Right lobe of liver (tissue), 6 donors: ENCODE results near the gene GDPD5. TPM values are rescaled to one million over a fixed set of nuclear protein-coding genes. Genes with fewer than 3 reads are reported as not detected.

ENCODE experiments used
- ATAC-seq, 4 donors: fragments of 200-7000 bp; cut with Tn5 transposase; one replicate each; pipeline ENCODE4 v1.9.1; 2020; ENCODE audit warnings: mild to moderate bottlenecking in 4 of 4, moderate library complexity in 4 of 4
- DNase-seq, 3 donors: peaks; one replicate each; pipeline ENCODE4 v3.0.0-alpha.2; 2020
- H3K27ac ChIP-seq, 3 donors: fragments of 200-600 bp; one replicate each; pipeline ENCODE4 v1.8.0; 2022
- H3K27me3 ChIP-seq, 2 donors: fragments of 200-600 bp; one replicate each; pipeline ENCODE4 v1.8.0; 2022
- H3K36me3 ChIP-seq, 4 donors: fragments of 200-600 bp; sonication (generic) in 1 of 4; one replicate each; pipeline versions ENCODE4 v1.5.1 to v1.8.0; 2017 to 2022; ENCODE audit warnings: control low read depth in 1 of 4
- H3K4me1 ChIP-seq, 4 donors: fragments of 200-600 bp; sonication (generic) in 1 of 4; one replicate each; pipeline versions ENCODE4 v1.5.1 to v1.8.0; 2017 to 2022; ENCODE audit warnings: control low read depth in 1 of 4
- H3K4me3 ChIP-seq, 3 donors: fragments of 200-600 bp; one replicate each; pipeline ENCODE4 v1.8.0; 2022
- H3K9me3 ChIP-seq, 4 donors: fragments of 200-600 bp; sonication (generic) in 1 of 4; one replicate each; pipeline versions ENCODE4 v1.5.1 to v1.8.0; 2017 to 2022; ENCODE audit warnings: control low read depth in 1 of 4
- POLR2A ChIP-seq: fragments of 450-650 bp; IDR thresholded peaks from one replicate; pipeline ENCODE4 v1.6.1; 2017; ENCODE audit warnings: antibody characterized with exemption, mild to moderate bottlenecking
- WGBS: methylation state at CpG from one replicate; pipeline ENCODE4 v1.1.6; 2018; ENCODE audit warnings: low coverage, low lambda C conversion rate; ENCODE audit not compliant: insufficient coverage; ENCODE audit errors: missing lambda C conversion rate; 5-methylcytosine and 5-hydroxymethylcytosine counted together
- intact Hi-C, 2 donors: fragments of 100-400 bp; cut with DNase I; formaldehyde crosslinking; loops; one replicate each; pipeline versions ENCODE4 v1.11.2 to v1.14.1; 2022
- total RNA-seq, 6 experiments: library from RNA; depleted of rRNA in 2 of 6; stranded (reverse); fragments of >200 nt in 2 of 6; fragmentation: NEBNext Ultra II Directional in 3 of 6; extraction: Animal tissue kit (Norgen Biotek cat#: 25700) in 3 of 6; gene quantifications; one replicate each; pipeline versions ENCODE4 v1.1.0 to v1.2.4, GENCODE V29; 2016 to 2023
- TF ChIP-seq, protein P1 (sequence below), 4 donors: fragments of 200-600 bp in 3 of 4; fragments of 450-650 bp in 1 of 4; IDR thresholded peaks; one replicate each; pipeline versions ENCODE4 v1.5.1 to v1.8.0; 2016 to 2022; ENCODE audit warnings: antibody characterized with exemption in 4 of 4, mild to moderate bottlenecking in 2 of 4
- donor health status: DM: no; HTN: yes; CAD: no.
- donor health status: DM: no; HTN: no; CAD: no.
- donor health status: DM: no; HTN: no; CAD: no.
- donor health status: DM: no; HTN: yes; CAD: no.
- donor health status: DM: no; HTN: yes; CAD: no.

Gene GDPD5
- total RNA-seq, 6 experiments from 2014 or later: 2.0 to 10.7 (median 4.1) TPM

DNA sequence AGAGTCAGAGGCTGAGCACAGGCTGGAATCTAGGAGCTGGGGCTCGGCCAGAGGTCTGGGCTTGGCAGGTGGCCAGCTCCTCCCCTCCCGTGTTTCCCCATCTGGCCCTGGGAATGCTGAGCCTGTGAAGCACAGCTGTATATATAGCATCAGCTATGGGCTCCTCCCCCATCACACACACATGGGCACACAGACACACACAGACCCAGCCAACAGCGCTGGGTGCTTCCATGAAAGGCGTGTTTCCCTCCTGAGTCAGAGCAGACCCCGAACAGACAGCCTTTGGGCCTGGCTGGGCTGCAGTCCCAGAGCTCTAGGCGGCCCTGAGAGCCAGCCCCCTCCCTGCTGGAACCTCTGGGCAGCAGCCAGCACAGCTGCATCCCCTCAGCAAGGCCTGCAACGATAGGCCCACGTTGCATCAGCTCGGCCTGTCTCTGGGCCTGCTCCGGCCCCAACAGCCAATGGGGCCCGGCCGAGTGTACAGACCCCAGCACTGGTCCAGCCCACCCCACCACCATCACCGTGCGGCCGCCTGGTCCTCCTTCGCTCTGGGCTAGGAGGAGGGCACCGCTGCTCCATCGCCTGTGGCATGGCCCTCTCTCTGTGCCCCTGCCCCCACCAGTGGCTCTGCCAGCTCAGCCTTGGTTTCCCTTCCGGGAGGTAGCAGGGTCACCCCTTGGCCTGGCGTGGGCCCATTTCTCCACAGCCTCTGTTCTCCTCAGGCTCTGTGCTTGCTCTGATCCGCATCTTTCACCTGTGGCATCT is 28.7 kb upstream of the GDPD5 start:
- peak; percentile 51 to 76 (median 68) for ATAC-seq
- no peaks in the 10 kb centered on the region for H3K27me3 ChIP-seq
- H3K4me3 ChIP-seq: no peak overlapping the region
- intact Hi-C loops: no loop called here
- no peaks in the 10 kb centered on the region for H3K36me3 ChIP-seq
- TF ChIP-seq, protein P1, sequence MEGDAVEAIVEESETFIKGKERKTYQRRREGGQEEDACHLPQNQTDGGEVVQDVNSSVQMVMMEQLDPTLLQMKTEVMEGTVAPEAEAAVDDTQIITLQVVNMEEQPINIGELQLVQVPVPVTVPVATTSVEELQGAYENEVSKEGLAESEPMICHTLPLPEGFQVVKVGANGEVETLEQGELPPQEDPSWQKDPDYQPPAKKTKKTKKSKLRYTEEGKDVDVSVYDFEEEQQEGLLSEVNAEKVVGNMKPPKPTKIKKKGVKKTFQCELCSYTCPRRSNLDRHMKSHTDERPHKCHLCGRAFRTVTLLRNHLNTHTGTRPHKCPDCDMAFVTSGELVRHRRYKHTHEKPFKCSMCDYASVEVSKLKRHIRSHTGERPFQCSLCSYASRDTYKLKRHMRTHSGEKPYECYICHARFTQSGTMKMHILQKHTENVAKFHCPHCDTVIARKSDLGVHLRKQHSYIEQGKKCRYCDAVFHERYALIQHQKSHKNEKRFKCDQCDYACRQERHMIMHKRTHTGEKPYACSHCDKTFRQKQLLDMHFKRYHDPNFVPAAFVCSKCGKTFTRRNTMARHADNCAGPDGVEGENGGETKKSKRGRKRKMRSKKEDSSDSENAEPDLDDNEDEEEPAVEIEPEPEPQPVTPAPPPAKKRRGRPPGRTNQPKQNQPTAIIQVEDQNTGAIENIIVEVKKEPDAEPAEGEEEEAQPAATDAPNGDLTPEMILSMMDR (IDR thresholded peaks at IDR 0.05): no peak
- peak; percentile 30 for TF ChIP-seq POLR2A
- 55% methylated on average over 2 of the region's 21 CpGs for whole genome bisulfite sequencing
- H3K4me1 ChIP-seq: no peaks in the 10 kb centered on the region
- H3K27ac ChIP-seq: peak overlapping the region in 1 of 3 donors; percentile 54
- DNase-seq: peak; percentile 65 to 76 (median 66)
- no peaks in the 10 kb centered on the region for H3K9me3 ChIP-seq

DNA sequence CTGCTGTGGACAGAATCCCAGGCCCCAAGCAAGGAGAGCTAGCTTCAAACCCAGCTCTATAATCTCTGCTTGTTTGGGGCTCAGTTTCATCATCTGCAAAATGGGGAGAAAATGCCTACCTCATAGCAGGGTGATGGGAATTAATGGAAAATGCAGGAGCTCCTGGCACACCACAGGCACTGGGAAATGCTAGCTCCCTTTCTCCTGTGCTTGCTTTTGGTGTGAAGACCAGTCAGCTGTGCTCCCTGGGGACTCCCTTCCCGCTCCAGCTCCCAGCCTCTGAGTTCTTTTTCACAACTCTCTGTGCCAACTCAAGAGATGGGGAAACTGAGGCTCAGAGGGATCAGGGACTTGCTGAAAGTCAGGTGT is 28.1 kb upstream of the GDPD5 start:
- intact Hi-C loops: no loop called here
- no peak overlapping the region for H3K27ac ChIP-seq
- TF ChIP-seq POLR2A: no peak
- no peaks in the 10 kb centered on the region for H3K4me1 ChIP-seq
- no peaks in the 10 kb centered on the region for H3K27me3 ChIP-seq
- no peaks in the 10 kb centered on the region for H3K9me3 ChIP-seq
- no CpG with 5 or more reads among the region's 1 CpG for WGBS
- H3K4me3 ChIP-seq: no peak overlapping the region
- no peaks in the 10 kb centered on the region for H3K36me3 ChIP-seq
- DNase-seq (no peak), ATAC-seq (no peak)

DNA sequence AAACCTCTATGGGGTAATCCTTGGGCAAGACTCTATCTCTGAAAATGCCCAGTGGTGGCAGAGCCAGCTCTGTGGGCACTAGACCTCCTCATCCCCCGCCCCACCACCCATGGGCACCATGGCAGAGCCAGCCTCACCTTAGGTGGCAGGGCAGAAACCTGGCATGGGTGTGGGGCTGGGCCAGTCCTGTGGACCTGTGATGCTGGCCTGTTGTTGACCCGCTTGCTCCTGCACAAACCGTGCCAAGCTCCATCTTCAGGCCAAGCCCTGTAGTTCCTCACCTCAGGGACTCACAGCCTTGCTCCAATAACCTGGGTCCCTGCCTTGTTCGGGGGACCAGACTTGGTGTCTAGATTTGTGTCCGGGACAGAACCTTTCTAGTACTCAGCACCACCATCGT is 27.4 kb upstream of the GDPD5 start:
- H3K9me3 ChIP-seq: no peaks in the 10 kb centered on the region
- H3K27ac ChIP-seq: no peak overlapping the region
- WGBS: no CpG with 5 or more reads among the region's 6 CpGs
- DNase-seq (no peak), ATAC-seq (no peak)
- TF ChIP-seq, protein P1 (IDR thresholded peaks at IDR 0.05): no peak
- no peak for TF ChIP-seq POLR2A
- intact Hi-C loops: no loop called here
- H3K27me3 ChIP-seq: no peaks in the 10 kb centered on the region
- H3K4me1 ChIP-seq: no peaks in the 10 kb centered on the region
- H3K4me3 ChIP-seq: no peak overlapping the region
- H3K36me3 ChIP-seq: no peaks in the 10 kb centered on the region

- intact Hi-C loops: loop anchor here in 1 of 2 donors (10.0 kb wide), 1 partner anchor 265 kb away; no protein-coding TSS in a partner anchor
- TF ChIP-seq, protein P1 (IDR thresholded peaks at IDR 0.05): no peak
- no peak for TF ChIP-seq POLR2A
- no peaks in the 10 kb centered on the region for H3K36me3 ChIP-seq
- DNase-seq (no peak), ATAC-seq (no peak)
- no peak overlapping the region for H3K4me3 ChIP-seq
- no peaks in the 10 kb centered on the region for H3K4me1 ChIP-seq
- WGBS: 96% methylated on average over 5 of the region's 5 CpGs
- no peaks in the 10 kb centered on the region for H3K27me3 ChIP-seq
- no peak overlapping the region for H3K27ac ChIP-seq
- no peaks in the 10 kb centered on the region for H3K9me3 ChIP-seq
These were observed 23.7 kb upstream of the GDPD5 start for GRCh38 chr11:75549370-75549958.

GRCh38 chr11:75548595-75549272 is 23.0 kb upstream of the GDPD5 start:
- Histone ChIP-seq H3K4me3 (no peak overlapping the region), H3K27ac (no peak overlapping the region), H3K9me3 (no peaks in the 10 kb centered on the region), H3K36me3 (no peaks in the 10 kb centered on the region), H3K27me3 (no peaks in the 10 kb centered on the region), H3K4me1 (no peaks in the 10 kb centered on the region)
- intact Hi-C loops: loop anchor here in 1 of 2 donors (10.0 kb wide), 1 partner anchor 264 kb away; no protein-coding TSS in a partner anchor
- ATAC-seq (no peak), DNase-seq (no peak)
- no peak for TF ChIP-seq POLR2A
- TF ChIP-seq, protein P1 (IDR thresholded peaks at IDR 0.05): no peak
- no CpG with 5 or more reads among the region's 8 CpGs for WGBS
